ENCODE measurements around the gene SLF2.

SLF2 gene

DNA sequence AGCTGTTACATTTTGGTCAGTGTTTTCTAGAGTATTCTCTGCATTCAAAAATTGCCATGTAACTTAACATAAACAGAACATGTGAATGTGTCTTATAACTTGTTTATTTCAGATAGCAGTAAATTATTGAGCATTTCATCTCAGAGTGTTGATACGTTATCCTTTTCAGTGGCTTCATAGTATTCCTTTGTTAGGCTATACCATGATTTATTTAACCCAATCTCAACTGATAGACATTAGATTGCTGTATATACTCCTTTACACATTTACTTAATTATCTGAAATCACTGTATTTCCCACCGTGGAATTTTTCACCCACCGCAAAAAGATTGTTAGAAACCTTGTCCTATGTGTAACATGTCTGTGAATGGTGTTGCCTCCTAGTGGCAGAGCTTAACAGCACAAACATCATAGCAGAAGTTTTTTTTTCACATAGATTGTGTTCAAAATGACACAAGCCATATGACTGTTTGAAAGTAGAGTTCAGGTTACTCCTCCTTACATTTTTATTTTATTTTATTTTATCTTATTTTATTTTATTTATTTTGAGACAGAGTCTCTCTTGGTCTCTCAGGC lies 21.4 kb downstream of the SLF2 start:
- ChIA-PET CTCF (interaction anchor here (0.7 to 1.0 kb wide), 2 partner anchors 15 to 600 kb away, joined by 5 read pairs; no protein-coding TSS in a partner anchor), POLR2A (ENCODE audit: low non-redundant PET) (no interaction called here)
- TF ChIP-seq CTCF (conservative IDR thresholded peaks at IDR 0.05; ENCODE audit: low read depth), result peak; percentile 45
- no peak overlapping the region for H3K27ac ChIP-seq
- no peak for DNase-seq (ENCODE audit: low spot score)

GRCh38 chr10:100939763-100940344 lies 27.1 kb downstream of the SLF2 start:
- ChIA-PET POLR2A (ENCODE audit: low non-redundant PET) (no interaction called here), CTCF (no interaction called here)

DNA sequence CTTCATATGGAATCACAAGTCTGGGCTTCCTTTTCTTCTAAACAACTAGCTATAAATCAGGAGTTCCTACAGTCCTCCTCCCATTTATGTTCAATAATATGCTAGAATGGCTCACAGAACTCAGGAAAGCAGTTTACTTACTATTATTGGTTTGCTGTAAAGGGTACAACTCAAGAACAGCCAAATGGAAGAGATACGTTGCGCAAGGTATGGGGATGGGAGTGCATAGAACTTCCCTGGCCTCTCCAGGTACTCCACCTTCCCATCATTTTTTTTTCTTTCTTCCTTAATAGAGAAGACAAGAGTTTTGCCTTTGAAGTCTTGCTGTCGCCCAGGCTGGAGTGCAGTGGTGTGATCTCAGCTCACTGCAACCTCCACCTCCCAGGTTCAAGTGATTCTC lies 29.5 kb downstream of the SLF2 start:
- DNase-seq (ENCODE audit: low spot score), result no peak
- ChIA-PET POLR2A (ENCODE audit: low non-redundant PET) (no interaction called here), CTCF (no interaction called here)
- no peak for TF ChIP-seq CTCF (conservative IDR thresholded peaks at IDR 0.05; ENCODE audit: low read depth)
- no peak overlapping the region for H3K27ac ChIP-seq

More at GRCh38 chr10:100939763-100940344, 27.1 kb downstream of the SLF2 start:
- DNase-seq (ENCODE audit: low spot score), result no peak
- no peak for TF ChIP-seq CTCF (conservative IDR thresholded peaks at IDR 0.05; ENCODE audit: low read depth)
- no peak overlapping the region for H3K27ac ChIP-seq

GRCh38 chr10:100943508-100943907 lies 30.7 kb downstream of the SLF2 start:
- TF ChIP-seq CTCF (conservative IDR thresholded peaks at IDR 0.05; ENCODE audit: low read depth), result no peak
- CTCF ChIA-PET, result interaction anchor here (0.8 kb wide), 1 partner anchor 20 kb away, joined by 3 read pairs; no protein-coding TSS in a partner anchor
- POLR2A ChIA-PET (ENCODE audit: low non-redundant PET), result no interaction called here
- DNase-seq (ENCODE audit: low spot score), result no peak
- no peak overlapping the region for H3K27ac ChIP-seq

- TF ChIP-seq CTCF (conservative IDR thresholded peaks at IDR 0.05; ENCODE audit: low read depth), result no peak
- CTCF ChIA-PET, result no interaction called here
- POLR2A ChIA-PET (ENCODE audit: low non-redundant PET), result no interaction called here
- H3K27ac ChIP-seq, result no peak overlapping the region
- no peak for DNase-seq (ENCODE audit: low spot score)
These were observed 33.0 kb downstream of the SLF2 start for GRCh38 chr10:100945754-100946153.

DNA sequence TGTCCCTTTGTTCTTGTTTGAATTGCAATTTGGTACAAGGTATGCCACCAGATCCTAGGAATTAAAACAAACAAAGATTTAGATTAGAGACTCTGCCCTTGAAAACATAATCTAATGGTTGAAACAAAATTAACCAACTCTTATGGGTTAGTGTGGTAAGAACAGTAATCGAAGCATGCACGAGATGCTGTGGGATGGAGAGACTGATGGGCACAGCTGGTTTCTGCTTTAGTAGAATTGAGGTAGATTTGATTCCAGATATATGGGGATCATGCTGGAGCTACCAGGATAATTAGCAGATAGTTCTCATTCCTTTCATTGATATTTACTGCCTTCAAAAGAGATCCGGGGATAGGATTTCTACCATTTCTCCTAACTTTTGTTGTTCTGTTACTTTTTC lies 36.2 kb downstream of the SLF2 start:
- CTCF ChIA-PET, result interaction anchor here (1.2 to 1.3 kb wide), 2 partner anchors 15 to 20 kb away, joined by 5 read pairs; no protein-coding TSS in a partner anchor

More for the DNA sequence above, 36.2 kb downstream of the SLF2 start:
- POLR2A ChIA-PET (ENCODE audit: low non-redundant PET), result no interaction called here
- no peak overlapping the region for H3K27ac ChIP-seq
- DNase-seq (ENCODE audit: low spot score), result no peak
- TF ChIP-seq CTCF (conservative IDR thresholded peaks at IDR 0.05; ENCODE audit: low read depth), result no peak
